GM21423 (cell line): Measurements from ENCODE around the gene SERPINA9.
"Not testable (repeated sequence)": the region's sequence is repeated elsewhere in the genome, so short reads cannot be mapped to it uniquely, and the experiment has no call there.

Source experiments
- ATAC-seq: cut with Tn5 transposase; IDR thresholded peaks from one replicate; pipeline ENCODE4 v1.9.1; 2021; ENCODE audit warnings: mild to moderate bottlenecking, moderate library complexity; ENCODE audit not compliant: unreplicated experiment

Gene SERPINA9

DNA sequence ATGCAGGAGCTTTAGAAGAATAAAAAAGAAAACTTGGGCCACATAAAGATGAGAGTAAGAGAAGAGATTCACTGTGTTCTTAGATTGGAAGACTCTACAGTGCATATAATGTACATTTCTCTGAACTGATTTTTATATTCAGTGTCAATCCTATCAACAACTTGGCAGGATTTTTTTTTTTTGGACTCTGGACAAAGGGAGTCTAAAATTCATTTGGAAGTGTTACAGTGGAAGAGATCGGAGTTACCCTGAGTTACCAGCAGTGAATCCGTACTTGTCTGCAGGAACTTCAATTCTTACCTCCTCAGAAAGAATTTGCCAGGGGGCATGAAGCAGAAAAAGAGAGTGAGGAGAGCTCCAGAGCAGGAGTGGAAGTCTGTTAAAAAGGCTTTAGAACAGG, 47.4 kb downstream of the SERPINA9 start:
- no peak for ATAC-seq

DNA sequence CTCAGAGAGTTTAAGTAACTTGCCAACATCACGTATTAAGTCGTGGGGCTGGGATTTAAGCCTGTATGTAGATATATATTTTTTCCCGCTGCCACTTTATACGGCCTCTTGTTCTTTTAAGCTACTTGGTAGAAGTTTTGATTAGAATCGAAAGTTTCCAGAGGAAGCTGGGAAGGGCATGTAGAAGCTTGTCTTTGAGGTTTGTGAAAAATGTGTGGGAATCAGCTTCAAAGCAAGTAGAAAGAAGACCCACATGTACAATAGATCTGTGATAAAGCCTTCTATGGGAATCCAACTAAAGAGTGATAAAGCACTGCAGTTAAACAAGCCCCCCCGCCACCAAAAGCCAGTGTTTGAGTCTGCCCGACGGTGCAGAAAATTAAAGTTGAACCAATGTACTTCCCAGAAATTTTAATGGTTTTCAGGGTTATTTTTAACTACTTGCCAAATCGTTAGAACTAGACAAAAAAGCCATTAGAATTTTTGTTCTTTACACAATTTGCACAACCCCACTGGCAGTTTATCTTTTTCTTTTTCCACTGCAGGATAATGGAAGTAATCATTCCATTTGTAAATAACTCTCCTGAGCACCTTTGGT, 48.9 kb downstream of the SERPINA9 start:
- ATAC-seq, result no peak

DNA sequence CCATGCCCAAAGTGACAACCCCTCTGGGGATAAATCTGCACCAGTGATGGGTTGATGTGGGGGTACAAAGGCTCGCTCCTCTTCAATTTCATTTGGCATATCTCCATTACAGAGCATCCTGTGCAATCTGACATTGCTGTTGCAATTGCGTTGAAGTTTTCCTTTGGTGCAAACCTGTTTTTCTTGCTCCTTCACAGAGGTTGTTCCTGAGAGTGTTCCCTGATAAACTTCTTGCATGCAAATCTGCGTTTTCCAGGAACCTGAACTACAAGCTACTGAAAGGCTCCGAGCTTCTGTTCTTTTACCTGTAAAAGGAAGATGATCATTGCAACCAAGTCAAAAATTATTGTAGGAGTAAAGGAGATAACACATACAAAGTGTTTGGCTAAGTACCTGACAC, 49.5 kb downstream of the SERPINA9 start:
- no peak for ATAC-seq

DNA sequence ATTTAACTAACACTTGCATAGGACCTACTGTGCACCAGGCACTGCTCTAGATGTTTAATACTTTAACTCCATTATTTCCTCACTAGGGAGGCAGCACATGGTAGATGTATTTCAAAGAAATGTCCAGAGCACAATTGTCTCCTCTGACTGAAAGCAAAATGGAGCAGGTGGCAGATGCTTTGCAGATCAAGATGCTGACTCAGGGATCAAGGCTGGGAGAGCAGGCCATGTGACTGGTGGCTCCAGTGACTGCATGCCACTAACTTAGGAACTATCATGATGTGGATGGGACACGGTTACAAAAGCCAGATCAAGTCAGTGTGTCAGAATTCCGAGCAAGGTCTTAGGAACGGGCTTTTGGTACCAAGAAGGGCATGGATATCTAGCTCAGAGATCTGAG, 51.6 kb downstream of the SERPINA9 start:
- ATAC-seq, result no peak

DNA sequence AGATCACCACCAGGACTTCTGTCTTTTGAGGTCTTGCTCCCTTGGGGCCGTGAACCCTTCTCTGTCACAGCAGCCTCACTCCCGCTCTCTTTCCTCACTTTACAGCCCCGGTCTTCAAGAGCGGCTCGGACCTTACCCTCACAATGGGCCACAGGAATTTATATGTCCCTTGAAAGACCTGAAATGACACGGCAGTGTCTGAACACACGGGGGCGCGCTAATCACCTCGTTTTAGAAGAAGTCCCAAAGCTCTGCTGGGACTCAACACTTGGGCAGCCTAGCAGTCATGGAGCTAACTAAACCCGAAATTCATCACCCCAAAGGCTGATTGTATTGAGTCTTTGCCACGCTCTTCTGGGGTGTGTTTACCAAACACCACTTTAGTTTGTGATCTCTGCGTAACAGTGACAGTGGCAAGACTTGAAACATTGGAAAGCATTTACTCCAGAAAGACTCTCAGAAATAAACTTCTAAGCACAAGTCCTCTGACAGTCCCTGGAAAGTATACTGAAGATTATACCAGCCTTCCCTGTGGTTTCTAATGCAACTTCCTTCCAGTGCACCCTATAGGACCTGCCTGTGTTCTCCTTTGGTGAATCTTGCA, 52.4 kb downstream of the SERPINA9 start:
- no peak for ATAC-seq

DNA sequence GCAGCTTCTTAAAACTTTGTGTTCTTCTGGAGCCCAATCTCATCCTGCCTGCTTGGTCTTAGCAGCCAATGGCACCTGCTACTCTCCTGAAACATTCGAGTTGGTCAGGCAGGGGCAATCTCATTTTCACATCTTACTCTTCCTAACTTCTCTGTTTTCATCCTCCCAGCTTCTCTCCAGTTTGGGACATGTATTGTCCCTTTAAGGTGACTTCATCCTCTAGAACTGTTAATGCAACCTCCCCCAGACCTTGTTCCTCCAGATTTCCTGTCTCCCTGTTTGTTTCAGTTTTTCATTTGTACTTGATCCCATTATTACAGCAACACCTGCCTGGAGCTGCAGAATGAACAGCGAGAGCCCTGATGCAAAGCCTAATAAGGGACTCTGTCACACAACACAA, 54.7 kb downstream of the SERPINA9 start:
- ATAC-seq, result no peak

DNA sequence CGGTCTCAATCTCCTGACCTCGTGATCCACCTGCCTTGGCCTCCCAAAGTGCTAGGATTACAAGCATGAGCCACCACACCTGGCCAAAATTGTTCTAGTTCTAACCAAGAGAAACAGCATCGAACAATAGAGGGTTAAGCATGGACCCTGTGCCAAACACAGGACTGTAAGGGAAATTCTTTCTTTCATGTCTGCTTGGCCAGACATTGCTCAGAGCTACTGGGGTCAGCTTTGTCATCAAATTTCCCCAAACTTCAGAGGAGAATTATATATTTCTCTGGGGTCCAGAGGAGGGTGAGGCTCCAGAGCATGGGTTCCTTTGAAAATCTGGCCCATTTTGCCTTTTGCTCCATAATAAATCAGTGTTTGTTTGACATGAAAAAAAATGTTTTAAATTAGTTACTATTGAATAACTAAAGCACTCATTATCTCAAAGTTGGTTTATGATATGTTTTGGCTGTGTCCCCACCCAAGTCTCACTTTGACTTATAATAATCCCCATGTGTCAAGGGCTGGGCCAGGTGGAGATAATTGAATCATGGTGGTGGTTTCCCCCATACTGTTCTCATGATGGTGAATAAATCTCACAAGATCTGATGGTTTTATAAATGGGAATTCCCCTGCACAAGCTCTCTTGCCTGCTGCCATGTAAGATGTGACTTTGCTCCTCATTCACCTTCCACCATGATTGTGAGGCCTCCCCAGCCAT, 58.3 kb downstream of the SERPINA9 start:
- not testable (repeated sequence) for ATAC-seq
